ENCODE results near the gene CEP104. TPM values are rescaled to one million over a fixed set of nuclear protein-coding genes. Genes with fewer than 3 reads are reported as not detected.

Gene CEP104
- total RNA-seq, 4 donors from 2014 or later = 27.9 to 76.0 (median 33.9) TPM

DNA sequence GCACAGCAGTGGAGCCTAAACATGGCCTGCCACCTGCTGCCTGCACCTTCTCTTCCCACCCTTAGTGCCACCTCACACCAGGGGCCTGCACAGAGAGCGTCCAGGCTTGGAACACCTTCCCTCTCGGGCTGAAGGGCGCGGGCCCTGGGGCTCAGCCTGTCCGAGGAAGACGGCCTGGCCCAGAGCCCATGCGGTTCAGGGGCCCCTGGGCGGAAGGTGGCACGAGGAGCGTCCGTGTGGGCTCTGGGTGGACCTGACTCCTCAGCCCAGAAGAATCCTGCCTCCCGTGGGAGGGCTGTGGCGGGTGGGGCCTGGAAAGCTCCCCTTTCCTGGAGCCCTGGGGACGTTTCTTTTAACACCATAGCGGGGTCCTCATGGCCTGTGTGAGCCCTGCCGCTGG lies 19.7 kb upstream of the CEP104 start:
- TF ChIP-seq, protein P1, sequence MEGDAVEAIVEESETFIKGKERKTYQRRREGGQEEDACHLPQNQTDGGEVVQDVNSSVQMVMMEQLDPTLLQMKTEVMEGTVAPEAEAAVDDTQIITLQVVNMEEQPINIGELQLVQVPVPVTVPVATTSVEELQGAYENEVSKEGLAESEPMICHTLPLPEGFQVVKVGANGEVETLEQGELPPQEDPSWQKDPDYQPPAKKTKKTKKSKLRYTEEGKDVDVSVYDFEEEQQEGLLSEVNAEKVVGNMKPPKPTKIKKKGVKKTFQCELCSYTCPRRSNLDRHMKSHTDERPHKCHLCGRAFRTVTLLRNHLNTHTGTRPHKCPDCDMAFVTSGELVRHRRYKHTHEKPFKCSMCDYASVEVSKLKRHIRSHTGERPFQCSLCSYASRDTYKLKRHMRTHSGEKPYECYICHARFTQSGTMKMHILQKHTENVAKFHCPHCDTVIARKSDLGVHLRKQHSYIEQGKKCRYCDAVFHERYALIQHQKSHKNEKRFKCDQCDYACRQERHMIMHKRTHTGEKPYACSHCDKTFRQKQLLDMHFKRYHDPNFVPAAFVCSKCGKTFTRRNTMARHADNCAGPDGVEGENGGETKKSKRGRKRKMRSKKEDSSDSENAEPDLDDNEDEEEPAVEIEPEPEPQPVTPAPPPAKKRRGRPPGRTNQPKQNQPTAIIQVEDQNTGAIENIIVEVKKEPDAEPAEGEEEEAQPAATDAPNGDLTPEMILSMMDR (IDR thresholded peaks at IDR 0.05; ENCODE audit: low read depth) = no peak

- TF ChIP-seq, protein P1 (IDR thresholded peaks at IDR 0.05; ENCODE audit: low read depth) = no peak
Measured at GRCh38 chr1:3874736-3875135, 17.7 kb upstream of the CEP104 start.

DNA sequence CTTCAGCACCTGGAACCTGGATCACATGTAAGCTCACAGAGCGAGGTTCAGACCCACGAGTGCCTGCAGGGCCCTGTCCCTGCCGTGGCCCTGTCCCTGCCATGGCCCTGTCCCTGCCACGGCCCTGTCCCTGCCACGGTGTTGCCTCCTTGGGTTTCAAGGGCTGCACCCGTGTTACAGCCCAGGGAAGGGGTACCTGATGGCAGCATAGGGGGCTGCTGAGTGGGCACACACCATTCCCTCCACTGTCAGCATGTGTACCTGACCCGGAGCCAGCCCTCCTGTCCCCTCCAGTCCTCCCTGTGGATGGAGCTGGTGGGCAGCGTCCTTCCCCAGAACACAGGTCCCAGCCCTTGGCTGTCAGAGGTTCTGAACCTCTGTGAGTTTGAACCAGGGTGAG lies 15.5 kb upstream of the CEP104 start:
- TF ChIP-seq, protein P1 (IDR thresholded peaks at IDR 0.05; ENCODE audit: low read depth) = no peak

DNA sequence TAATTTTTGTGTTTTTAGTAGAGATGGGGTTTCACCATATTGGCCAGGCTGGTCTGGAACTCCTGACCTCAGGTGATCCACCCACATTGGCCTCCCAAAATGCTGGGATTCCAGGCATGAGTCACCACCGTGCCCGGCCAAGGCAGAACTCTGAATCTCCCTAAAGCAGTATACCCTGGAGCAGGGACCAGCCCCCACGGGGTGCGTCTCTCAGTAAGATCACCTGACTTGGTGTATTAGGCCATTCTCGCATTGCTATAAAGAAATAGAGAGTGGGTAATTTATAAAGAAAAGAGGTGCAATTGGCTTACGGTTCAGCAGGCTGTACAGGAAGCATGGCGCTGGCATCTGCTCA lies 14.4 kb upstream of the CEP104 start:
- TF ChIP-seq, protein P1 (IDR thresholded peaks at IDR 0.05; ENCODE audit: low read depth) = no peak

DNA sequence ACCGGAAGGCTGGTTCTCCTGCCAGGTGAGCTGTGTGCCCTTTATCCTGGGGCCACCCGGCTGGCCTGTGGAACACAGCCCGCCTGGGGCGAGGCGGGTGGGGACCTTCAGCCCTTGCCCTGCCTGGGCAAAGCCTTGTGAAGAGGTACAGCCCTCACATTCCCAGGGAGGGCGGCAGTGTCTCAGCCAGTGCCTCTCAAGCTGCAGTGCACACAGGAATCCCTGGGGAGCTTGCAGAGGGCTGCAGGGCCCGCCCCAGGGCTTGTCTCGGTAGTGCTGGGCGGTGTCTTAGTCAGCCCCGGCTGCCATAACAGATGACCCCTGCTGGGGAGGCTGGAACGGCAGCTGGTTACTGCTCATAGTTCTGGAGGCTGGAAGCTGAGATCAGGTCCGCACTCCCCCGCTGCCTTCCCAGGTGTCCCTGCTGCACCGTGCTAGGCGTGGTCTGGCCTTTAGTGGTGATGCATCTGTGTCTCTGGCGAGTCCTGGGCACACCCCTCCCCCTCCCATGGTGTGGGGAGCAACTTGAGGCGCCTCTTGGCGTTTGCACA lies 12.8 kb upstream of the CEP104 start:
- TF ChIP-seq, protein P1 (IDR thresholded peaks at IDR 0.05; ENCODE audit: low read depth) = no peak

- TF ChIP-seq, protein P1 (IDR thresholded peaks at IDR 0.05; ENCODE audit: low read depth) = no peak
Measured at GRCh38 chr1:3868464-3869006, 11.5 kb upstream of the CEP104 start.

DNA sequence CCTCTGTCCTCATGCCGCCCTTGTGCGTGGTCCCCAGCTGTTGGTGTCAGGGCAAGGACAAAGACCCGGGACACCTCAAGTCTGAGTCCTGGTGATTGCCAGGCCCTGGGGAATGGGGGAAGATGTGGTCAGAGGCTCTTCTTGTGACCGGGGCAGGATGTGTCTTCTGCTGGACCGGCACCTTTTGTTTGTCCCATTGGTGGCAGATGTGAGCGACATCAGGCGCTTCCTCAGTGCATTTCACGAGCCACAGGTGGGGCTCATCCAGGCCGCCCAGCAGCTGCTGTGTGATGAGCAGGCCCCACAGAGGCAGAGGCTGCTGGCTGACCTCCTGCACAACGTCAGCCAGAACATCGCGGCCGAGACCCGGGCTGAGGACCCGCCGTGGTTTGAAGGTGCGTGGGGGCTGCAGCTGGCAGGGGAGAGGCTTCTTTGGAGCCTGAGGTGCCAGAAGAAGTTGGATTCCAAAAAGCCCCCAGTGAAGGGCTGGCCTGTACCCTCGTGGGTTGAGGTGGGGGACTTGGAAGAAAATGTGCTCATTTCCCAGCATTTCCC lies 8.7 kb upstream of the CEP104 start:
- TF ChIP-seq, protein P1 (IDR thresholded peaks at IDR 0.05; ENCODE audit: low read depth) = no peak

All from subcutaneous adipose tissue (tissue), 4 donors.